ENCODE data around the gene PGAM5.

Gene PGAM5

GRCh38 chr12:132724506-132725241, 14.0 kb downstream of the PGAM5 start:
- no peak for TF ChIP-seq EZH2 (IDR thresholded peaks at IDR 0.05; ENCODE audit: borderline replicate concordance, low read depth, low read length, severe bottlenecking)
- no peak for TF ChIP-seq CTCF (IDR thresholded peaks at IDR 0.05; ENCODE audit: borderline replicate concordance, extremely low read depth, low read length, poor library complexity, severe bottlenecking)
- H3K9me3 ChIP-seq (ENCODE audit: insufficient read depth, low read length, severe bottlenecking), result no peaks in the 10 kb centered on the region
- H4K20me1 ChIP-seq (ENCODE audit: insufficient read depth, low read length), result peaks cover 62% of the 10 kb centered on the region
- no peak for ATAC-seq (ENCODE audit: insufficient read depth, low read depth)
- no peaks in the 10 kb centered on the region for H3K4me1 ChIP-seq (ENCODE audit: insufficient read depth, low read length)
- no peak overlapping the region for H3K9ac ChIP-seq (ENCODE audit: low read depth, low read length)
- peaks cover 26% of the 10 kb centered on the region for H3K79me2 ChIP-seq (ENCODE audit: insufficient read depth, low read length)
- no peak overlapping the region for H2AFZ ChIP-seq (ENCODE audit: low read depth, low read length)
- H3K4me3 ChIP-seq (ENCODE audit: low read depth in 1 of 2, low read length in 2 of 2), result no peak overlapping the region
- no peaks in the 10 kb centered on the region for H3K27me3 ChIP-seq (ENCODE audit: insufficient read depth, low read length, poor library complexity)
- no peak overlapping the region for H3K4me2 ChIP-seq (ENCODE audit: insufficient read depth, low read length)
- H3K36me3 ChIP-seq (ENCODE audit: insufficient read depth, low read length), result peaks cover 87% of the 10 kb centered on the region
- no peak for DNase-seq
- no peak overlapping the region for H3K27ac ChIP-seq (ENCODE audit: low read length)

- H3K4me2 ChIP-seq (ENCODE audit: insufficient read depth, low read length), result no peak overlapping the region
- H3K4me3 ChIP-seq (ENCODE audit: low read depth in 1 of 2, low read length in 2 of 2), result no peak overlapping the region
- no peaks in the 10 kb centered on the region for H3K27me3 ChIP-seq (ENCODE audit: insufficient read depth, low read length, poor library complexity)
- TF ChIP-seq EZH2 (IDR thresholded peaks at IDR 0.05; ENCODE audit: borderline replicate concordance, low read depth, low read length, severe bottlenecking) (no peak), CTCF (IDR thresholded peaks at IDR 0.05; ENCODE audit: borderline replicate concordance, extremely low read depth, low read length, poor library complexity, severe bottlenecking) (no peak)
- H3K9ac ChIP-seq (ENCODE audit: low read depth, low read length), result no peak overlapping the region
- H4K20me1 ChIP-seq (ENCODE audit: insufficient read depth, low read length), result peaks cover 60% of the 10 kb centered on the region
- ATAC-seq (ENCODE audit: insufficient read depth, low read depth) (no peak), DNase-seq (no peak)
- peaks cover 19% of the 10 kb centered on the region for H3K79me2 ChIP-seq (ENCODE audit: insufficient read depth, low read length)
- H3K27ac ChIP-seq (ENCODE audit: low read length), result no peak overlapping the region
- H3K9me3 ChIP-seq (ENCODE audit: insufficient read depth, low read length, severe bottlenecking), result no peaks in the 10 kb centered on the region
- no peak overlapping the region for H2AFZ ChIP-seq (ENCODE audit: low read depth, low read length)
- peaks cover 89% of the 10 kb centered on the region for H3K36me3 ChIP-seq (ENCODE audit: insufficient read depth, low read length)
- no peaks in the 10 kb centered on the region for H3K4me1 ChIP-seq (ENCODE audit: insufficient read depth, low read length)
Observed at GRCh38 chr12:132726386-132726785, 15.7 kb downstream of the PGAM5 start.

- no peaks in the 10 kb centered on the region for H3K27me3 ChIP-seq (ENCODE audit: insufficient read depth, low read length, poor library complexity)
- H3K79me2 ChIP-seq (ENCODE audit: insufficient read depth, low read length), result peaks cover 15% of the 10 kb centered on the region
- H4K20me1 ChIP-seq (ENCODE audit: insufficient read depth, low read length), result peaks cover 55% of the 10 kb centered on the region
- TF ChIP-seq EZH2 (IDR thresholded peaks at IDR 0.05; ENCODE audit: borderline replicate concordance, low read depth, low read length, severe bottlenecking), result no peak
- TF ChIP-seq CTCF (IDR thresholded peaks at IDR 0.05; ENCODE audit: borderline replicate concordance, extremely low read depth, low read length, poor library complexity, severe bottlenecking), result no peak
- H3K4me3 ChIP-seq (ENCODE audit: low read depth in 1 of 2, low read length in 2 of 2), result no peak overlapping the region
- H3K4me1 ChIP-seq (ENCODE audit: insufficient read depth, low read length), result no peaks in the 10 kb centered on the region
- H3K36me3 ChIP-seq (ENCODE audit: insufficient read depth, low read length), result peaks cover 91% of the 10 kb centered on the region
- H3K27ac ChIP-seq (ENCODE audit: low read length), result no peak overlapping the region
- no peak overlapping the region for H3K9ac ChIP-seq (ENCODE audit: low read depth, low read length)
- DNase-seq, result no peak
- H2AFZ ChIP-seq (ENCODE audit: low read depth, low read length), result no peak overlapping the region
- H3K9me3 ChIP-seq (ENCODE audit: insufficient read depth, low read length, severe bottlenecking), result no peaks in the 10 kb centered on the region
- ATAC-seq (ENCODE audit: insufficient read depth, low read depth), result no peak
- H3K4me2 ChIP-seq (ENCODE audit: insufficient read depth, low read length), result no peak overlapping the region
Observed at GRCh38 chr12:132727091-132727794, 16.6 kb downstream of the PGAM5 start.
